Skin of body (tissue), 2 donors: ENCODE data around the gene ARHGEF40. TPM values are rescaled to one million over a fixed set of nuclear protein-coding genes. Genes with fewer than 3 reads are reported as not detected.

ENCODE experiments used
- DNase-seq: peaks from one replicate; lab custom pipeline; 2025; lab: John Stamatoyannopoulos, UW
- total RNA-seq: library from RNA; depleted of rRNA; stranded (reverse); fragments of >200 nt; gene quantifications from one replicate; pipeline ENCODE4 v1.2.3, GENCODE V29; 2014

The ARHGEF40 gene
- total RNA-seq, result 37.2 TPM

GRCh38 chr14:21070083-21070609 lies at the start of gene ARHGEF40:
ARHGEF40 (plus strand) TSS chr14:21070304; CDS start chr14:21070397, 93 bp downstream.
- DNase-seq, result peak; percentile 72

- no peak for DNase-seq
These were observed 49.0 kb upstream of the ARHGEF40 start for GRCh38 chr14:21020977-21021545.

- DNase-seq, result no peak
These were observed 47.4 kb upstream of the ARHGEF40 start for GRCh38 chr14:21022686-21023085.

DNA sequence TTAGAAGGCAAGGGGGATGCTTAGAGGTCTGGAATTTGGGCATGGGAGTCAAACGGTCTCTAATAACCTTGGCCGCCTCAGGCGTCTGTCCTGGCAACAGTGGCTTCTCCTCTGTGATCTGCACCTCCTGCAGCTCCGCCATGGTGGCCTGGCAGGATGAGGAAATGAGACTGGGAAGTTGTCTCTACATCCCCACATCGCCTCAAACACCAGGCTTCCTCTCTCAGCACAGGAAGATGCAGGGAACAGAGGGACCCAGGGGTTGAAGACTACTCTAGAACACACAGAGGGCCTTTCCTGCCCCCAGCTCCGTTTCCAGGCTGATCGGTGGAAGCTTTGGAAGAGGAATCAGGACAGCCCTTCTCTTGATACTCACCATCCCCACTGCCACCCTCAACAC lies 46.9 kb upstream of the ARHGEF40 start:
- no peak for DNase-seq

- no peak for DNase-seq
These were observed 46.1 kb upstream of the ARHGEF40 start for GRCh38 chr14:21023817-21024584.

GRCh38 chr14:21024585-21025370 lies 45.3 kb upstream of the ARHGEF40 start, which contains the start of gene NDRG2:
NDRG2 (minus strand) TSS chr14:21025061; CDS start chr14:21023315, 1,746 bp downstream.
- DNase-seq, result peak; percentile 21

DNA sequence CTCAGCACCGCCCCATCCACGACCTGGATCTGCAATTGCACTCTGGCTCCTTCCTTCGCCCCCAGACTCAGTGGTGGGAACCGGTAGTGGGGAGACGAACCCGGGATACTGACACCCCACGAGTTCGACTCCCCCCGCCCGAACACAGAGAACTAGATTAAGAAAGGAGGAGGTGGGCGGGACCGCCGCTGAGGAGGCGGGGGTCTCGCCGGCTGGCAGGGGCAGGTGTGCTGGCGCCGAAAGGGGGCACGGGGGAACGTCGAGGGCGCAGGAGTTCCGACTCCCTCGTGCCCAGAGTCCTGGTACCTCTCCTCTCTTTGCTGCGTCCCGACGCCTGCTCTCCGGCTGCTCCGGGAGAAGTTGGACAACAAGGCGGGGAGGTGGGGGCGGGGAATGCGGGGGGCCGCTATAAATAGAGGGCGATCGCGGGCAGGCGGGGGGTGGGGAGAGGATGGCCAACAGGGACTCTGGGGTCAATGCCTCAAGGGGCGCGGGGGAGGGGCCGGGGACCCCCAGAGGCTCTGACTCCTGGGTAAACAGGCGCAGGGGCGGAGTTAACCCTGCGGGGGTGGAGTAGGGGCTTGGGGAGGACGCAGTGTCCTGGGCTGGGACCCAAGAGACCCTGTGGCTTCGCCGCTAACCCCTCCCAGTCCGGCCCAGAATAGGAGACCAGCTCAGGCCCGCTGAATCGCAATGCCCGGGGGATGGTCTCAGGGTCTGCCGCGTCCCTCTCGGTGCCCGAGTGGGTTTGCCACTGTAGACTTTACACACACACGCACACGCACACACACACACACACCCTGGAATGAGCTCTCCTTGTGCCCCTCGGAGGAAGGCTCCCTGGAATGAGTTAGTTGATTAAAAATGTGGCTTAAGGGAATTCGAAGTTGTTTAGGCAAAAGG lies 44.5 kb upstream of the ARHGEF40 start:
- no peak for DNase-seq

- peak; percentile 30 for DNase-seq
These were observed 43.7 kb upstream of the ARHGEF40 start for GRCh38 chr14:21026274-21026987.

- DNase-seq, result no peak
These were observed 43.2 kb upstream of the ARHGEF40 start for GRCh38 chr14:21026988-21027315.

- no peak for DNase-seq
These were observed 40.2 kb upstream of the ARHGEF40 start, which contains the start of gene TPPP2 for GRCh38 chr14:21029917-21030316. TPPP2 (plus strand) TSS chr14:21030217; CDS start chr14:21030582, 365 bp downstream.

DNA sequence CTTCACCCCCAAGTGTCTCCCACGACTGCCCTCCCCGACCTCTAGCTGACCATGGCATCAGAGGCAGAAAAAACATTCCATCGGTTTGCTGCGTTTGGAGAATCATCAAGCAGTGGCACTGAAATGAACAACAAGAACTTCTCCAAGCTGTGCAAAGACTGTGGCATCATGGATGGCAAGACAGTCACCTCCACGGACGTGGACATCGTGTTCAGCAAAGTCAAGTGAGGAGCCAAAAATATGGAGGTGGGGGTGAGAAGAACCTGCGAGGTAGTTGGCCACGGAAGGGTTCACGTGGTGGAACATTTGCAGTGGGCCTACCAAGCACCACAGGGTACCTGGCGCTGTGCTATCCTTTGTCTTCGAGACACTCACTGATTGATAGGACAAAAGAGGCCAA lies 39.6 kb upstream of the ARHGEF40 start:
- DNase-seq, result no peak

- no peak for DNase-seq
These were observed 37.6 kb upstream of the ARHGEF40 start for GRCh38 chr14:21032326-21033132.

DNA sequence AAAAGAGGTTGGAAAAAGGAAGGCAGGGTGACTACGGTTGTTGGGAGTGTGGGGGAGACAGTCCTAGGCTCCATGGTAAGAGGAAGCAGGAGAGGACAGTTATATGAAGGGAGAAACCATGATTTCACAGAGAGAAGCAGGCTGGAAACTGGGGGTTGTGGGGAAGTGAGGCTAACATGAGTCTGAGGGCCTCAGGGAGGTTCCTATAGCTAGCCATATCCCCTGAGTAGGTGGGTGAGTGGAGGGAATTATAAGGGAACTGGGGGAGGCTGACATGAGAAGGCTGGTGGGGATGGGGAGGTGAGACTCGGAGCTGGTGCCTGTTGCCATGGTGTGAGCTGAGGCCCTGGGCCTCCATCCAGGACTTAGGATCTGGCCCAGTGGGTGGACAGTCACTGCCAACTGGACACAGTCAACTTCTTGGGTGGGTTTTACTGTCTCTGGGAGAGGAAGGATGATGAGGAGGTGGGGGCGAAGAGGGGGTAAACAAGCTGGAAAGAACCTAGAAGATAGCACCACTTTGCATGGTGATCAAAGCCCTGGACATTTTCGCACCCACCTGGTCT lies 36.9 kb upstream of the ARHGEF40 start:
- DNase-seq, result no peak

DNA sequence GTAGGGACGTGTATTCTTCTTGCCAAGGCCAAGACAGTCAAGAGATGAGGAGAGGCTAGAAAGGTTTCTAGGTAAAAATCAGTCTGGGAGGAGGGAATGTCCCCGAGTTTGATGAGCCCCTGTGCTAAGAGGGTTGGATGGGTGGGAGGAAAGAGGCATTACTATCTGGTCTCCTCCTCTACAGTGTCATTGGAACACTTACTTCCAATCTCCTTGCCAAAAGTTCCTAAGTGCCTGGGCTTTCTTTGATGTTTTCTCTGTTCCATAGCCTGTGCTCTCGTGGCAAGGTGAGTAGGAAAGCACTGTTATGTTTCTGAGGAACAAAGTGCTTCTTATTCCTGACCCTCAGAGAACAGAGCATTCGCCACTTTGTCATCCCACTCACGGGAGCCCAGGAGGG lies 35.4 kb upstream of the ARHGEF40 start, which contains the start of gene RNASE13:
Gene RNASE13 (minus strand): TSS at position 101 of the 400 bp plus-strand sequence. CDS start 519 bp downstream, outside the sequence.
- no peak for DNase-seq

- DNase-seq, result no peak
These were observed 33.4 kb upstream of the ARHGEF40 start for GRCh38 chr14:21036751-21037150.

DNA sequence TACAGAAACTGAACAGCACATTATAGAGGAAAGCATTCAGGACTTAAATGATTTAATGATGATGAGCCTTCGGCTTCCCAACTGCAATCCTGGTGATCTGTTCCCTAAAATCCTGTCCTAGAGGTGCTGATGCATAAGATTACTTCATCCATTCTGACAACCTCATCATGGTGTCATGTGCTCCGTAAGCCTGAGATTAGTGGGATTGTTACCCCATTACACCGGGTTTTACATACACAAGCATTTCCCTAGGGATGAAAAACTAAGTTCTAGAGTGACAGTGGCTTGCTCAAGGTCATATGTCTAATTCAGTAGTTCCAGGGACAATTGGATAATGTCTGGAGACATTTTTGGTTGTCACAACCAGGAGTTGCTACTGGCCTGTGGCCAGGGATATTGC lies 32.9 kb upstream of the ARHGEF40 start:
- no peak for DNase-seq

GRCh38 chr14:21038441-21039422 lies 31.4 kb upstream of the ARHGEF40 start:
- peak; percentile 88 for DNase-seq
